ES-I3 (cell line): ENCODE results near the gene NAV3.

Experiments used
- H3K36me3 ChIP-seq: 2 replicates; pipeline ENCODE4 v1.6.1; 2013; ENCODE audit warnings: mild to moderate bottlenecking, low read length, control low read depth, moderate library complexity; ENCODE audit not compliant: insufficient read depth
- H3K4me1 ChIP-seq: 2 replicates; pipeline ENCODE4 v1.6.1; 2013; ENCODE audit warnings: mild to moderate bottlenecking, control low read depth, low read length; ENCODE audit not compliant: insufficient read depth
- H3K9ac ChIP-seq: 2 replicates; pipeline ENCODE4 v1.6.1; 2013; ENCODE audit warnings: low read depth, mild to moderate bottlenecking, low read length, moderate library complexity
- H3K9me3 ChIP-seq: 2 replicates; pipeline ENCODE4 v1.6.1; 2013; ENCODE audit warnings: mild to moderate bottlenecking, low read length, moderate library complexity; ENCODE audit not compliant: control insufficient read depth, insufficient read depth

The NAV3 gene

DNA sequence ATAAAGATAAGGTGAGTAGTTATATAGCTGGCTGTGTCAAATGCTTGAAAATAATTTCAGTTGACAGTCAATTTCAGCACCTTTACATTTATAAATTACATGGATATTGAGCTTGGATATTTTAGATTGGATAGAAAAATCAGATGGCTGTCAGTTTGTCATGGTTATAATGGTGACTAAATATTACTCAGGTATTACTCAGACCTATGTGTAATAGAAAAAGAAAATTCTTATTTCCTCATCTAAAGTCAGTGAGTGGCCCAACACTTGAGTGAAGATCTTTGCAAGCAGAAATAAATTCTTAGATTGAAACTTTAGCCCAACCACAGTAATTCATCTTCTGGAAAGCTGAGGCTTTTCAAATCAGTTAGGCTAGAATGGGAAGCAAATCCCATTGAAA lies 354.4 kb downstream of the NAV3 start:
- Histone ChIP-seq H3K9ac (no peak overlapping the region), H3K9me3 (no peaks in the 10 kb centered on the region), H3K4me1 (peaks cover 4% of the 10 kb centered on the region; the same call in 1 of the 2 replicates), H3K36me3 (no peaks in the 10 kb centered on the region; the same call in 1 of the 2 replicates)

DNA sequence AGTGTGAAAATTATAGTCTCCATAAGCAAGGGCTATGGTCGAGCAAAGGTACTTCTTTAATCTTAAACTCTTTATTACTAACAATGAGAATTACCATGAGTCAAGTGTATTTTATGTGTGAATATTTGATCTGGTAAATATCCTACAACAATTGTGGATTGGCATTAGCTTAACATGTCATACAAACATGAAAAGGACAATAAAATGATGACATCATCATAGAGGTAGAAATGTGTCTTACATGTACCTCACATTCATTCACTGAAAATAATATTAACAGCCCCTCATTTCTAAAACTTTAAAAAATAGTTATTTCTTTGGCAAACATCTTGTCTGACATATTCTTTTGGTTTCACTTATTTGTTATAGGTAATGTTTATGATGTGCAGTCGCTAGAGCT lies 355.0 kb downstream of the NAV3 start:
- peaks cover 4% of the 10 kb centered on the region; the same call in 1 of the 2 replicates for H3K4me1 ChIP-seq
- no peak overlapping the region for H3K9ac ChIP-seq
- no peaks in the 10 kb centered on the region for H3K9me3 ChIP-seq
- H3K36me3 ChIP-seq = no peaks in the 10 kb centered on the region; the same call in 1 of the 2 replicates

DNA sequence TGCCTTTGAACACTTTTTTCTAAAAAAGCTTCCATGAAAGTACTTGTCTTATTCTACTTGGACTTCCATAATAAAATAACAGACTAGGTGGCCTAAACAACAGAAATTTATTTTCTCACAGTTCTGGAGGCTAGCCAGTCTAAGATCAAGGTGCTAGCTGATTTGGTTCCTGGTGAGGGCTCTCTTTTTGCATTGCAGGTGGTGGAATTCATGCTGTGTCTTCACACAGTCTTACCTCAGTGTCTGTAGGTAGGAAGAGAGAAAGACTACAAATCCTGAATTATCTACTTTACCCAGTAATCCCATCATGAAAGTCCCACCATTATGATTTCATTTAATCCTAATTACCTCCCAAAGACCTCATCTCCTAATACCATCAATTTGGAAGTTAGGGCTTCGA lies 356.0 kb downstream of the NAV3 start:
- H3K9me3 ChIP-seq = no peaks in the 10 kb centered on the region
- no peaks in the 10 kb centered on the region; the same call in 1 of the 2 replicates for H3K36me3 ChIP-seq

DNA sequence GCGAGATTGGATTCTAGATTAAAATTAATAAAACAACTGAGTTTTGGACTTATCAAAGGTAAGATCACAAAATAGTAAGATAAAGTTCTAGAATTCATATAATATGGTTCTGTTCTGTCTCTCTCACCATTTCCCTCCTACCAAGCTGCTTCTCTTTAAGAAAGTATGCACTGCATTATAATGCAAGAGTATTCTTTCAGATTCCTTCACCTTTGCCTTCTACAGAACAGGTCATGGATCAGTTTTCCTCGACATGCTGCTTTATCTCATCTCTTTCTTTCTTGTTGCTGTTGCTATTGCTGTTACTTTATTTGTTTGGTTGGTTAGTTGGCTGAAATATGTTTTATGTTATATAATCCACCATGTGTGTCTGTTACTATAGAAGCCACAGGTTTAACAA lies 357.0 kb downstream of the NAV3 start:
- Histone ChIP-seq H3K9ac (no peak overlapping the region), H3K4me1 (peaks cover 4% of the 10 kb centered on the region; the same call in 1 of the 2 replicates), H3K36me3 (no peaks in the 10 kb centered on the region), H3K9me3 (no peaks in the 10 kb centered on the region)

More for the DNA sequence above, 356.0 kb downstream of the NAV3 start:
- H3K9ac ChIP-seq = no peak overlapping the region
- H3K4me1 ChIP-seq = peaks cover 4% of the 10 kb centered on the region; the same call in 1 of the 2 replicates

DNA sequence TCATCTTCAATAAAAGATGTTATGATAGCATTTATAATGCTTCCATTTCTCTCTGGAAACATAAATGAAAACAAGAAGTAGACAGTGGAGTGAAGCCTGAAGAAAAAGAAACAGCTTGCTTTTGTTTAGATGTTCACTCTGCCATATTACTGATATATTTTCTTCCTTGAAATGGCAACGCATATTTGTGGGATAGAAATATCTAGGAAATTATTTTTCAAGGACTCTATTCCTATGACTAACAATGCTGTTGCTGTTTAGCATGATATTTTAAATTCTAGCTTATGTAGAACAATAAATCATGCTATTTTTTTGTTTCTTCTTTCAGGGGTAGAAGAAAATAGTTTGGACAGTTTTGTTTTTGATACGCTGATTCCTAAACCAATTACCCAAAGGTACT lies 359.0 kb downstream of the NAV3 start:
- H3K4me1 ChIP-seq = peaks cover 4% of the 10 kb centered on the region; the same call in 1 of the 2 replicates
- H3K36me3 ChIP-seq = no peaks in the 10 kb centered on the region
- H3K9me3 ChIP-seq = no peaks in the 10 kb centered on the region
- H3K9ac ChIP-seq = no peak overlapping the region

DNA sequence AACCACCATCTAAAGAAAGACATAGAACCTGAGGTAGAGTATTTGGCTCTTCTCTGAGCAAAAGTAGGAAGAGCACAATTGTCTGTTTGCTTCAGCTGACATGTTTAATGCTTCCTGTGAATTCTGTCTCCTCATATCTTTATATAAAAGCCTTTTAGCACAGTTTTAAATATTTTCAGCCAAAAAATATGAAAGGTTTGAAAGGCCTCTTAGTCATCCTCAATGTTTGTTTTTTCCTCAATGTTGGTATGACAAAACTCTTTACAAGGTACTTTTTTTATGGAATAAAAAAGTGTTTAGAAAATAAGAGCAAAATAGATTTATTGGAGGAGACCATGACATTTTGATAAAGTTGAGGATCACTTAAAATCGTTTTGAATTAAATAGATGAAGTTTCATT lies 360.9 kb downstream of the NAV3 start:
- no peaks in the 10 kb centered on the region for H3K36me3 ChIP-seq
- H3K4me1 ChIP-seq = peaks cover 4% of the 10 kb centered on the region; the same call in 1 of the 2 replicates
- no peak overlapping the region for H3K9ac ChIP-seq

DNA sequence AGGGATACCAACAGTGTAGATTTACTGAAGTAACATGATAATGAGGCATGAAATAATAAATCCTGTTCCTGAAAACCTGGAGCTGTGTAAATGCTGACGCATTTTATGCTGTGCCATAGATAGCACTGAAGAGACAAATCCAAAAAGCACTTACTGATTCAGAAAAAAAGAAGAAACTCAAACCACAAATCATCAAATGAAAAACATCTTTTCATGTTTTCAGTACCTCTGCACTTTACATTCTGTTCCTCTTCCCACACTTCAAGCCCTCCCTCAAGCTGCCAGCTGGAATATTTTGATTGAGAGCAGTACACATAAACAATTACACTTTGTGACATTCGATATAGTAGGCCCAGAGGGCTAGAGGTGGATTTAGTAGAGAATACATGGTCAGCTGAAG lies 362.3 kb downstream of the NAV3 start:
- no peaks in the 10 kb centered on the region for H3K4me1 ChIP-seq
- H3K9ac ChIP-seq = no peak overlapping the region
- no peaks in the 10 kb centered on the region for H3K36me3 ChIP-seq
- H3K9me3 ChIP-seq = no peaks in the 10 kb centered on the region

More for the DNA sequence above, 360.9 kb downstream of the NAV3 start:
- H3K9me3 ChIP-seq = no peaks in the 10 kb centered on the region

DNA sequence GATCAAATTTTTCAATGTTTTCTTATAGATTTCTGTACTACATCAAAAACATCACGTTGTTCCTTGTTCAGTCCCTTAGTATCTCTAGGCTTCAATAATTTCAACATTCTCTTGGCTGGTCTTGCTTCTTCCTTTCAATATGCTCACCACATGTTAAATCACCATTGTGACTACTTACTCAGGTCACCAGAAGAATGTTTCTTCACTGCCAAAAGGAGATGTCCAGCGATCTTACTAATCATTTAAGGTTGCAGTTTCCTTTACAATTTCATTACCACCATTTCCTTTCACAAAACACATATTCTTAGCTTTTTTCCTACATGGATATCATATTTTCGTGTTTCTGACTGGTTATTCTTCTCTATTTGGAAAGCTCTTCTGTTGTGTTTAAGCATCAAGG lies 363.8 kb downstream of the NAV3 start:
- Histone ChIP-seq H3K4me1 (no peaks in the 10 kb centered on the region), H3K9me3 (no peaks in the 10 kb centered on the region), H3K36me3 (no peaks in the 10 kb centered on the region), H3K9ac (no peak overlapping the region)

DNA sequence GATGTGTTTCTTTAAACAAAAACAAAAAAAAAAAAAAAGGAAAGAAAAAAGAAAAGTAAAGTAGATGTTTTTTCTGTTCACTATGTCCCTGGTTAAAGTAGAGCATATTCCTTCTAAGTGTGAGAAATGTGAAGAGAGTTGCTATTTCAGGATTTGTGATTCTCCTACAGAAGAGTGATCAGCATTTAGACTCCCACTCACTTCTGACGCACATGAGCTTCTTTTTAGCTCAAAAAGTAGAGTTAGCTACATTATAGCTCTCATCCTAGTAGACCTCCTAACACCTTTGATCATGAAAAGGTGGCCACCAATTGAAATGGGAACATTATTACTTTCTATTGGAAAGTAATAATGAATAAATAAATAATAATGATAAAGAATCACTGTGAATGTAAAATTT lies 368.2 kb downstream of the NAV3 start:
- Histone ChIP-seq H3K36me3 (no peaks in the 10 kb centered on the region), H3K9me3 (no peaks in the 10 kb centered on the region), H3K9ac (no peak overlapping the region), H3K4me1 (no peaks in the 10 kb centered on the region)

DNA sequence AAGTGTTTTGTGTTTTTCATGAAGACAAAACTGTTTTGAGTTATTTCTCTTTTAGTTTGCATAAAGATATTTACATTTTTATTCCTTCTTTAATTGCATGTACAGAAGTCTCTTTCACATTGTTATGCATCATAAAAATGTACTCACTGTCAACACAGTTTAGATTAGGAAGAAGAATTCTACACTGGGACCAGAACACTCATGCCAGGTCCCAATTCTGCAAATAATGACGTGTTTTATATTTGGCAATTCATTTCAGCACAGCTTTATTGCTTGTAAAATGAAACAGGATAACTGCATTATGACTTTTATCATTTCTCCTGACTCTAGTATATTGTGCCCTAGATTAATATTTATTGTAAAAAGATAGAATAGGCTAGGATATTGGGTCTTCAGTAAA lies 369.2 kb downstream of the NAV3 start:
- H3K4me1 ChIP-seq = no peaks in the 10 kb centered on the region
- H3K9ac ChIP-seq = no peak overlapping the region
- no peaks in the 10 kb centered on the region for H3K9me3 ChIP-seq
- no peaks in the 10 kb centered on the region for H3K36me3 ChIP-seq

DNA sequence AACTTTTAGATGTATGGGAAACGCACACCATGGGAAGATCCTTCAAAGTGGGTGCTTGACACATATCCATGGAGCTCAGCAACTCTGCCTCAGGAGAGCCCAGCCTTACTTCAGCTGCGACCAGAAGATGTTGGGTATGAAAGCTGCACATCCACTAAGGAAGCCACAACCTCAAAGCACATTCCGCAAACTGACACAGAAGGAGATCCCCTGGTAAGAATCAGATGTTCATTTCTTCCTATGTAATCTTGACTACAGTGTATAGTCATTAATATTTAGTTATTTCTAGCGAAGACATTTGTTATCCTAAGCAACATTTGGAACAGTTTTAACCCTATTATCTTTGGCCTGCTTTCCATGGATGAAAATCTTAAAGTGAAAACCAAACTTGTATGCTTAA lies 374.2 kb downstream of the NAV3 start:
- H3K9me3 ChIP-seq = no peaks in the 10 kb centered on the region
- no peak overlapping the region for H3K9ac ChIP-seq
- H3K36me3 ChIP-seq = no peaks in the 10 kb centered on the region
- no peaks in the 10 kb centered on the region for H3K4me1 ChIP-seq

DNA sequence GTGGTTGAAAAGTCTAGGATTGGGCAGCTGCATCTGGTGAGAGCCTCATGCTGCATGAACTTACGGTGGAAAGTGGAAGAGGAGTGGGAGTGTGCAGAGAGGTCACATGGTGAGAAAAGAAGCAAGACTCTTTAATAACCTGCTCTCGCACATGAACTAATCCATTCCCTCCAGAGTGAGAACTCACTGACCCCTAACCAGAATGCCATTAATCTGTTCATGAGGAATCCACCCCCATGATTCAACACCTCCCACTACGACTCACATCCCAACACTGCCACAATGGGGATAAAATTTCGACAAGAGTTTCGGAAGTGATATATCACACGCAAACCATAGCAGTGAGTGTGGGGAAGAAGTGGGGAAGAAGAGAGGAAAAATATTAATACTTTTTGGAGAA lies 377.4 kb downstream of the NAV3 start:
- no peaks in the 10 kb centered on the region for H3K36me3 ChIP-seq
- H3K9me3 ChIP-seq = no peaks in the 10 kb centered on the region
- no peak overlapping the region for H3K9ac ChIP-seq
- no peaks in the 10 kb centered on the region for H3K4me1 ChIP-seq

DNA sequence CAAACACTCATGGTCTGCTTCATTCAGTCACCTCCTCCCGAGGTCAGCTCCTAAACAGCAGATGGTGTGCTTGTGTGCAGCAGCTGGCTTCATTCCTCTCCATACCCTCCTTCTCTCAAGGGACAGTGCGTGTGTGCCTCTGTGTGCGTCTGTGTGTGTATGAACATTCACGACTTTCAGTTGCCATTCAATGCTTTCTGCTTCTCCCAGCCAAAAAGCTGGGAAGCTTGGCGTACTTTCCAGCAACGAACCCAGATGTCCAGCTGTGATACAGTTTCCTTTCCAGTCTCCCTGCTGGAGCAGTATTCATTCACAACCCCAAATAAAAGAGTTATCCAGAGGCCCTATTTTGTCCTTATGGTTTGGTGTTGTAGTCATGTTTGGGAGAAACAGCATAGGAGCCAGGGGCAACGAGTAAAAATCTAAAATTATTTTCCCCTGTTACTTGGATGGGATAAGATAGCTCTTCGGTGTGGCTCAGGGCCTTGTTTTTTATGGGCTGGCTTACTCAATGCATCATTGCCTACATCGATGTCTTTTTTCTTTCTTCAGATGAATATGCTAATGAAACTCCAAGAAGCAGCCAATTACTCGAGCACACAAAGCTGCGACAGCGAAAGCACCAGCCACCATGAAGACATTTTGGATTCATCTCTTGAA lies 379.3 kb downstream of the NAV3 start:
- H3K4me1 ChIP-seq = no peaks in the 10 kb centered on the region
- no peaks in the 10 kb centered on the region for H3K9me3 ChIP-seq
- H3K36me3 ChIP-seq = no peaks in the 10 kb centered on the region
- no peak overlapping the region for H3K9ac ChIP-seq

DNA sequence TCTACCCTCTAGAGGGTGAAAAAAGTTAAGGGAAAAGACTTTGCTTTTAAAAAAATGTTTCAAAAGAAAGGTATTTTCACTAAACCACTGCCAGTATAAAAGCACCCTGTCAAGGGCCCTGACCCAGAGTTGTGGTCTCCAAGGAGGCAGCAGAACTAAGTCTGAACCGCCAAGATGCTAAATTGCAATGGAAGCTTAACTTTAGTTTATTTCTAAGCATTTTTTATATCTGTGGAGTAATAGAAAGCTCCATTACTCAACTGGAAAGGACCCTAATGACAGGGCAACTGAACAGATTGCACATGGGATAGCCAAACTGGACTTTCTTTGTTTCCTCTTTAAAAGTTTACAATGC lies 379.8 kb downstream of the NAV3 start:
- Histone ChIP-seq H3K36me3 (no peaks in the 10 kb centered on the region), H3K4me1 (no peaks in the 10 kb centered on the region), H3K9me3 (no peaks in the 10 kb centered on the region), H3K9ac (no peak overlapping the region)

DNA sequence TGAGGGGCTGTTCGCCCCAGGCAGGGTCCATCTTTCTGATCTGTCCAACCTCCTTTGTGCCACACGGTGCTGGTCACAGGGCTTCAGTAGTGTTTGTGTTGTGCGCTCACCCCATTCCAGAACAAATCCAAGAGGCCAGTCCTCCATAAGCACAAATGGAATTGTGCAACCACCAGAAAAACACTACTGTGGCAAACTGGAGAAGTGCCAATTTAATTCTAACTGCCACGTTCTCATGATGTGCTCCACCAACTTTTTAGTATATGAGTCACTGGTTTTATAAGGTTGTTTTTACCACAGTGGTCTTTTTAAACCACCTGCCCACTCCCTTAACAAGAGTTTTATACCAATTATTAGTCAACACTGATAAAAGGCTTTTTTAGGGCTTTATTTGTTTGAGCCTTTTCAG lies 380.2 kb downstream of the NAV3 start:
- Histone ChIP-seq H3K9ac (no peak overlapping the region), H3K9me3 (no peaks in the 10 kb centered on the region), H3K36me3 (no peaks in the 10 kb centered on the region), H3K4me1 (no peaks in the 10 kb centered on the region)
